Hypothalamus (tissue), 51 donors: Measurements from ENCODE around the gene MYT1.

Source experiments
- DNase-seq, 51 donors: peaks; one replicate each; lab custom pipeline; 2025; lab: John Stamatoyannopoulos, UW

Gene MYT1

DNA sequence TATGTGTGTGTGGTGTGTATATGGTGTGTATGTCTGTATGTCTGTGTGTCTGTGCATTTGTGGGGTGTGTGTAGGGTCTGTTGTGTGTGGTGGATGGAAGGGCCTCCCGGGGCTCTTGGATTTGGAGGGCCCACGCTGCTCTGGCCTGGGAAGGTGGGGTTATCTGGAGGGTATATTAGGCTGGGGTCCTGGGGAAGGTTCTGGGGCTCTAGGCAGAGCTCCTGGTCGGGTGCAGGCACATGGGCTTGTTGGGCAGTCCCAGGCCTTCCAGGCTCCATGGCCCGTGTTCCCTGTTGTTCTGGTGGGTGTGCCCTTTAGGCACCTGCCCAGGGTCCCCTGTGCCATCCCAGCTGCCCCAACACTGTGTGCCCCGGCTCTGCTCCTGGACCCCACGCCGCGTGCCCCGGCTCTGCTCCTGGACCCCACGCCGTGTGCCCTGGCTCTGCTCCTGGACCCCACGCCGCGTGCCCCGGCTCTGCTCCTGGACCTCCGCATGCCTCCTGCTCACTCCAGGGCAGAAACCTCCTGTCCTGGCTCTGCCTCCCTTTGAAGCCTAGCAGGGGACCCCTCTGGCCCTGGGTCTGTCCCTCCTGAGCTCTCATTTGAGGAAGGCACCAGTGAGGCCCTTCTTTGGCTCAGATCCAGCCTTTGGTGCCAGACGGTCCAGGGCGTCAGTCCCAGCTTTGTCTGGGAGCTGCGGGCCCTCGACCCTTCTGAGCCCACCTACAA lies 10.2 kb upstream of the MYT1 start:
- DNase-seq = no peak

DNA sequence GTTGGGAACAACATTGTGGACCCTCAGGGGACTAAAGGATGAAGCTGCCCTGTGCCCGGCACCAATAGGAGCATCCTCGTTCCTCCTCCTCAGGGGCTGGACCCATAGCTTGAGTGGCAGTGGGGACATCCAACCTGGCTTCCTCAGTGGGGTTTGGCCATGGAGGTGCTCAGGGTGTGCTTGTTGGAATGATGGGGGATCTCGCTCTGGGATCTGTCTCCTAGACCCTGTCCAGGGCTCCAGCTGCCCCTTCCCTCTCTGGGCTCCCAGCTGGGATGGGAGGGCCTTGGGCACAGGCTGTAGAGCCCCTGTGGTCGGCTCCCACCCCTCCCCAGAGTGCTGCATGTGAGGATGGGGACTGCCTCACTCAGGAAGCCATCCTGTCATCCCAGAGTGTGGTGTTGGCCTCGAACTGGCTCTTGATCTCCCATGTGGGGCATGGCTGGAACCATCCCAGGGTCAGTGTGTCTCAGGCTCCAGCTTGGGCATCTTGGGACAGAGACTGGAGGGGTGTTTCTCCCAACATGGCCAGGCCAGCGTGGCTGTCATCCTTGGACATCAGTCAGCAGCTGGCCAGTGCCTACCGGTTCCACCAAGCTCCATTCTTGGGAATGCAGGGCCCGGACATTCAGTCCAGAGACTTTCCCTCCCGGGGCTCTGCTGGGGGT lies 9.5 kb upstream of the MYT1 start:
- DNase-seq = no peak

DNA sequence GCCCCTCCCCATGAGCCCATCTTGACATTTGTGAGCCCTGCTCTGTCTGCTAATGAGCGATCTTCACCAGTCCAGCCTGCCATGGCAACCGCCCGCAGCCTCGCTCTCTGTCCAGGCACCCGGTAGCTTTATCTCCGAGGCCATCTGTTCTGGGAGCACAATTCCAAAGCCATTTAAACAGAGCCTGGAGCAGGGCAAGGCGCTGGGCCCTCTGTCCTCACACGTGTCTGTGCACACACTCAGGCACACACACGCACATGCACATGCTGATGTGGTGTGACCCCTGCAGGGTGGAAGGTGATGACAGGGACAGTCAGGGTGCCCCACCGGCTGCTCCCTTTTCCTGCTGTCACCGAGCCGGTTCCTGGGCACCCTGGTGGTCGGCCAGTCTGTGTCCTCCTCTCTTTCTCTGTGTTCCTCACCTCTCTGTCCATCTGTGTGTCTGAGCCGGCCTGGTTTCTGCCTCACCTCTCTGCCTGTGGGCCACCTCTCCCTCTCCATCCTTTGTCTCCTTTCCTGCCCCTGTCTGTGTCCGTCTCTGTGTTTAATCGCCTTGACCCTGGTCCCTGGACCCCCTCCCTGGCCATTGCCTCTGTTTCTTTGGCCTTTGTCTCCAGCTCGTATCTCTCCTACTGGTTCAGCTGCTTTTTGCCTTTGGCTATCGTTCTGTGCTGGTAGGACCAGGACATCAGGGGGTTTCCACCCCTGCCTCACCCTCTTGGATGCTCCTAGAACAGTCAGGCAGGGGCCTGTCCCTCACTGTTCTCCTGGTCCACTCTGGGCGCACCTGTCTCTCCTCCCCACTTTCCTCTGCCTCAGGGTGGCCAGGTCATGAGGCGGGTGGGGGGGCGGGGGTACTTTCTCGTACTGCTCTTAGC lies 8.8 kb upstream of the MYT1 start:
- no peak for DNase-seq

DNA sequence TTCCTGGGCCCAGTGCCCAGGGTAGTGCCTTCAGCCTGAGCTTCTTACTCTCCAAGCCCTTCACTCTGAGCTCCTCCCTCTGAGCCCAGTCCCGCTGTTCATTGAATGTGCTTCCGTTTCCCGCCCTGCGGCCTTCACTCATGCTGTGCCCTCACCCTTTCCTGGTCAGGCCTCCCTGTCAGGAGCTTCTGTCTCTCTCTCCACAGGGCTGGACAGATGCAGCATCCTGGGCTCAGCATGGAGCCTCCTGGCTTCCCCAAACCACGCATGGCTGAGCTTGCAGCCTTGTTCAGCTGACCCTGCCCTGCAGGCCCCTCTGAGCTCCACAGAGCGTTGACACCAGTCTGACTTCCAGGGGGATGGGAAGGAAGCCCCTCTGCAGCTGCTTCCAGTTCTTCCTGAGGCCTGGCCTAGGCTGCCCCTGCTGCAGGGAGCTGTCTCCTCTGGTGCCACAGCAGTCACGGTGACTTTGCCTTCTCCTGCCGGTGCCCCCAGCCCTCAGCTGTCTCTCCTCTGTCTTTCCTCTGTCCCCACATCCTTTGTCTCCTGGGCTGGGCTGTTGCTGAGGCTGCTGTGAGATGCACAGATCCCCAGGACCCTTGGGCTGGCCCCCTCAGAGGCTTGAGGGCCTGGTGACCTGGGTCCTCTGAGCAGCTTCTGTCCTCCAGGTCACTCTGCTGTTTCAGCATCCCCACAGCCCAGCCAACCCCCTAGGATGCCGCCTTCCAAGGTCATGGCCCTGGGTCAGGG lies 7.9 kb upstream of the MYT1 start:
- DNase-seq = no peak

DNA sequence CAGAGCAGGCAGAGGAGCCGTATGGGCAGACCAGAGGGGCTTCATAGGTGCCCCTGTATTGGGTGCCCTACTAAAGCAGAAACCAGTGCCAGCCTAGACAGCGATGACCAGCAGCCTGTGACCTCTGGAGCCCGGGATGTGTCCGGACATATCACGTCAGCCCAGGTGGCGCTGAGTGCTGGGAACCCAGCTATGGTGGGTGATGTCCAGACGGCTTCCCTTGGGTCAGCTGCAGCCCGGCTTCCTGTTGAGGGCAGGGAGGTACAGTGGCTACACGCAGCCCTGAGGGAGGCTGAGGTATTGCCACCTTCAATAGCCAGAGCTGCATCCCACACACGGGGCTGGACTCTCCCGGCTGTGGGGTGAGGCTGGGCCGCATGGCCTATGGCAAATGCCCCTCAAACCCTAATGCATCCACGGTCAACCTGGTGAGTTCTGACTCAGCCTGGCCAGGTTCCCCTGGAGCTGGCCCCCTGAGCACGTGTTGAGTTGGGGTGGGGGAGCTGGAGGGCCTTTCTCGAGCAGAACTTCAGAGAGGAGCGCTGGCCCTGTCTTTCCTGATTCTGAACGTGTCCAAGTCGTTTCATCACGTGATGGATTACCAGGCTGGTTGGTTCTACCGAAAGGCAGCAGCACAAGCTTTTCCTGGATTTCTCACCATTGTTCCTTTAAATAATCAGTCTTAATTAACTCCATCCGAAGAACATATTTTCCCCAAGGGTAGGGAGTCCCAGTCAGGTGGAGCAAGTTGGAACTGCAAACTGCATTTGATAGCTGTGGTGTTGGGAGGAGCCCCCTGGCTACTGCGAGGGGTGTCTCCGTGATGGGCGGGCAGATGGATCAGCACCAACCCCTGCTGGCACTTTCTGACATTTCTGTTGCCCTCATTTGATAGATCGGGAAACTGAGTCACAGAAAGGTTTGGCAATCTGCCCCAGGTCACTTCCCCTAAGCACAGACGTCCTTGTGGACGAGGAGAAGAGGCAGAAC lies 7.1 kb upstream of the MYT1 start:
- DNase-seq = no peak

DNA sequence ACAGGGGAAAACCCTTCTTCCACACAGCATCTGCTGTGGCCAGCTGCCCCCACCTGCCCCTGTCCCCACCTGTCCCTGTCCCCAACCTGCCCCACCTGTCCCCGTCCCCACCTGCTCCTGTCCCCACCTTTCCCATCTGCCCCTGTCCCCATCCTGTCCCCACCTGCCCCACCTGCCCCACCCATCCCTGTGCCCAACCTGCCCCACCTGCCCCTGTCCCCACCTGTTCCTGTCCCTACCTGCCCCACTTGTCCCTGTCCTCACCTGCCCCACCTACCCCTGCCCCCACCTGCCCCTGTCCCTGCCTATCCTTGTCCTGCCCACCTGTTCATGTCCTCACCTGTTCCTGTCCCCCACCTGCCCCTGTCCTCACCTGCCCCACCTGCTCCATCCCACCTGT lies 6.4 kb upstream of the MYT1 start:
- no peak for DNase-seq

DNA sequence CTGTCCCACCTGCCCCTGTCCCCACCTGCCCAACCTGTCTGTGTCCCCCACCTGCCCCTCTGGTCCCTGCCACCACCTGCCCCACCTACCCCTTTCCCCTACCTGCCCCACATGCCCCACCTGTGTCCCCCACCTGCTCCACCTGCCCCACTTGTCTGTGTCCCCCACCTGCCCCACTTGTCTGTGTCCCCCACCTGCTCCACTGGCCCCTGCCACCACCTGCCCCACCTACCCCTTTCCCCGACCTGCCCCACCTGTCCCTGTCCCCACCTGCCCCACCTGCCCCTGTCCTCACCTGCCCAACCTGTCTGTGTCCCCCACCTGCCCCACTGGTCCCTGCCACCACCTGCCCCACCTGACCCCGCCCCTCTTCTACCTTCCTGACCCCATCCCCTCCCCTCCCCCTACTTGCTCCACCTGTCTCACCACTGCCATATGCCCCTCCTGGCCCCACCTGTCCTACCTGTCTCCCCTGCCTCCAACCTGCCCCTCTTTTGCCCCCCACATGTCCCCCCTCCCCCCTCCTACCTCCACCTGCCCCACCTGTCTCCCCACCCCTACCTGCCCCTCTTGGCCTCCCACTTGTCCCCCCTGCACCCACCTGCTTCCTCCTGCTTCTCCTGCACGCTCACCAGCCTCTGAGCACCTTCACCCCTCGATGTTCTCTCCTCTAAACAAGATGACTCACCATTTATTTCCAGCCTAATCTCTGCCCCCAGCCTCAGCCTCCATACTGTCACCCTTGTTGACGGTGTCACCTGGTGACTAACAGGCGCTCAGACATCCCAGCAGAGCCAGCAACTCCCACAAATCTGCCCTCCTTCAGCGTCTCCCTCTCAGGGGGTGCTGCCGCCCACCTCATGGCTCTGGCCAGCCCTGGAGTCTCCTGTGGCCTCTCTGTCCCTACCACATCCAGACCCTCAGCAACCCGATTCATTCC lies 5.6 kb upstream of the MYT1 start:
- DNase-seq = no peak

DNA sequence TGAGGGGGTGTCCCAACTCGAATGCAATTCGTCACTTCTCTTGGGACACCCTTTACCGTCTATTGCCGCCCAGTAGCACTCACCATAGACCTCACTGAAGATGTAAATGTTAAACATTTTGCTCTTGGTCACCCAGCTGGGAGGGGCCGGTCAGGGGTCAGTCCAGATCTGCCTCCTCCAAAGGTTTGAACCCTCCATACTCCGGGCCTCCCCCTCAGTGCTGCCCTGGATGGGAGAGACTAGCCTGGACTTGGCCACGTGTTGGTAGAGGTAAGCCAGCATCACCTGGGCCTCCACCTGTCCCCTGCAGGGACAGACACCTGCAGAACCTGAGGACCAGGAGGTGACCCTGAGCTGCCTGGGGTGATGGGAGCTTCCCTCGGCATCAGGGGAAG lies 5.0 kb upstream of the MYT1 start:
- no peak for DNase-seq

DNA sequence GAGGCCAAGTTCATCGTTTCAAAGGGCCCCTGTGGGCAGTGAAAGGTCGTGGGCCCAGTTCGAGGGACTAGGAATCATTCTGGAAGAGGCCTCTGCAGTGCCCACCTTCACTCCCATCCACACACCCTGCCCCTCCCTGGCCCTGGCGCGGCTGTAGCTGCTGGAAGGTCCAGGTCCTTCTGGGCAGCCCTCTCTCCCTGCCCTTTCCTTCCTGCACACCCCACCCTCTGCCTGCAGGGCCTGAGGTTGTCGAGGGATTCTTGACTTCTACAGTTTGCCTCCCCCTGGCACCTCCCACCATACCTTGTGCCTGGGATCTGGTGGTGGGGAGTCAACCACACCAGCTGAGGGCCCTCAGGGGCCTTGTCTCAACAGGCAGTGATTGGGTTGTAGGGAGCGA lies 4.5 kb upstream of the MYT1 start:
- DNase-seq = no peak

DNA sequence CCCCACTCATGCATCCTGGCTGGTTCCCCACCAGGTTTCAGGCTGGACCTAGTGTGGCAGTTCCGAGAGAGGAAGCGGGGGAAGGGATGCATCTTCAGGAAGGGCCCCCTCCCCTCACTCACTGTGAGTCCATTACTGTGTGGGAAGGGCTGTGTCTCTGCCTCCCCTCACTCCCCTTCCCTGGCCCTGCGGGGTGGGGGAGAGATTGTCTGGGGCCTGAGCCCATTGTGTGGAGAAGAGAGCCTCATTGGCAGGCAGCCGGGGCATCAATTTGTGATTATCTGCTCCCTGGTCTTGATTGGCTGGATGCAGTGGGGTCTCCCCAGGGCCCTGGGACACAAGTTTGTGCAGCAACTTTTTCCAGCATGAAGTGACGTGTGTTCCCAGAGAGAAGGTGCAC lies 4.1 kb upstream of the MYT1 start:
- no peak for DNase-seq

DNA sequence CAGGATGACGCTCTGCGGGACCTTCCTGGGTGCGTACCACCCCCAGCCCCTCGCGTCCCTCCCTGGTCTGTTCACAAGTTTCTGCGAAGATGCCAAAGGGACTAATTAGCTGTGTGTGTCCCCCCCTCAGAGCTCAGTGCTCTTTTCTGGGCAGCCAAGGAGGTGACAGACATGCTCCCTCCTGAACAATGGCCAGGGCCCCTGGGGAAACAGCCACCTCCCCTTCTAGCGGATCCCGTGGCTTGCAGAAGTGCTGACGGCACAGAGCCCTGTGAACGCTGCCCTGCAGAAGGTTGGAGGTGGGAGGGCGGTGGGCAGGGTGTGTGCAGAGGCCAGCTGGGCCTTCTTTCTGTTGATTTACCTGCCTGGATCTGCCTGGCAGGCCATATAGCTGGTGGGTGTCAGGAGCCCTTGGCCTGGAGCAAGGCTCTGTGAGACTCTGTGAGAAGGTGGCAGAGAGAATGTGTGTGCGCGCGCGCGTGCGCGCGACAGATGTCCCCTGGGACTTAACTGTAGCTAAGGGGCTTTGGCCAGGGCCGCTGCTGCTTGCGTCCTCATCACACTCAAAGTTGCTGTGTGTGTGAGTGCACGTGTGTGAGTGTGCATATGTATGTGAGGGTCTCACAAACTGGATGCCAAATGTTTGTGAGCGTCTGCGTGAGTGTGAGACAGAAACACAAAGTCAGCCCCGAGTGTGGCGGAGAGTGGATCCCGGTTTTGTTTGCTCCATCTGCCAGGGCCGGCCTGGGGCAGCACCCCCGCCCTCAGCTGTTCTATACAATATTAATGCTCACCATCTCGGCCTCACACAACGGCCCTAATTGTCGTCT lies 3.5 kb upstream of the MYT1 start:
- no peak for DNase-seq

DNA sequence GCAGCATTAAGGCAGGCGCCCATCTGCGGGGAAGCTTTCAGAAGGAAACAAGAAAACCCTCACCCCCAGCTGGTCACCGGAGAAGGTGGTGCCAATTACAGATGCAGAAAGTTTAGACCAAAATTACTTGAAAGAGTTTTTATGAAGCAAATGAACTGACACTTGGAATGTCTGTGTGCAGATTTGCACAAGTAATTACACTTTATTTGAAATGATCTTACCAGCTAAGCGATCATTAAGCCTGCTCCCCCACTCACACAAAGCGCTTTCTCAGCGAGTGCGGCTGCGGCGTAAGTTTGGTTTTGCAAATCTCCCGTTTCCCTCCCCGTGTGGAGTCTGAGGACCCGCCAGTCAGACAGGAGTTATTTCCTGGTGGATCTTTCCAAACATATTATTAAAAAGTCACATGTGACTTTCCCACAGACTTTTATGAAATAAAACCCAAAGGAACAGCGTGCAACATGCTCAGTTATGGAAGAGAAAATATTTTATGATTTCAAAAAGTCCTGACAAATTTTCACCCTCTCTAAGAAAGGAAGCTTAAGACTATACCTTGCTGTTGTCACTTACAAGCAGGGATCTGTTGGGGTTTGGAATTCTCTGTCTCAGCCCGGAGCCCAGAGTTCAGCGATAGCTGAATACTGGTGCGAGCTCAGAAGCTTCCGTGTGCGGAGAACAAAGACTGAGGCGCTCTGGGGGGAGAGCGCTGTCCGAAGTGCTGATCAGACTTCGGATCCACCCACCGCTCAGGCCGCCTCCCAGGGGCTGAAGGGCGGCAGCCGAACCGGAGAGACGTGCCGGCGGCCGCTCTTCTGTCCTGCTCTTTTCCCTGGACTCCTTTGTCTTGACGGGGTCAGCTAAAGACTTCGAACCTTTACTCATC lies 2.7 kb upstream of the MYT1 start:
- DNase-seq = peak in 15 of 51 donors; percentile 7 to 36 (median 18)

DNA sequence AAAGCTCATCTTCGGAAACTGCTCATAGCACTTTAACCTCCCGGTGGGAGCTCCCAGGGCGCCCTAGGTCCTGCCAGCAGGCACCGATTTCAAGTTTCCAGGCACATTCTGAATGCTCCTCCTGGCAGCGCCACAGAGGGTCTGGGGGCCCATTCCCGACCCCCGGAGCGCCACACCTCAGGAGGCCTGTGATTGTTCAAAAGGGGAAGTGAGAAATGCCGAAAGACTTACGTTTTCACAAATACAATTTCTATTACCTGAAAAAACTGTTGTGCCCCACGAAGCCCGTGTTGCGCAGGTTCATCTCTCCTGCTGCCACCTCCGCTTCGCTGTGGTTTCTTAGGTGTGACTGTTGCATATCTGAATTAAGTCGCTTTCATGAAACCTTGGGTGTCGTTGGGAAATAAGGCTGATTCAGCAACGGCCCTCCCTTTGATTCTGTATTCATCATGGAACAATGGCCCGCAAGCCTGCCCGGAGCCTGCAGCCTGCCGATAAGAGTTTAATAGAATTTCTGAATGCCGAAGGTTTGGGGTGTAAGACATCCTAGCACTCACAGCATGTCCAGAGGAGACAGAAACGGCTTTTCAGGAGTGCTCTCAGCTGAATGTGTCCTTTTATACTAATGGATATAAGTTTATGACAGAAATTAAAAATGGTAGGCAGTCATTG lies 1.9 kb upstream of the MYT1 start:
- DNase-seq = no peak

DNA sequence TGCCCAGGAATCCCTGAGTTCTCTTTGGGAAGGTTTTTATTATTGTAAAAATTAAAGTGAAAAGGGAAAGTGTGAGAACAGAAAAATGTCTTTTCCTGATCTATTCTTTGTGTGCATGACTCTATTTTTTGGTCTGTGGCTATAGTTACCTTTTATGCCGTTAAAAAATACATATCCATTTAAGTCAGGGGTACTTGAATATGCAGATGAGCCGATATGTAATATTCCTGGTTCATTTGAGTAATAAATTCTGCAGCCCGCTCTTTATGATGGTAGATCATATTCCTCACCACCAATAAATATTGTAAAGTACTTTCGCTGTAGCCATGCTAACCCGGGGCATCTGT lies 503 bp upstream of the MYT1 start:
- no peak for DNase-seq

DNA sequence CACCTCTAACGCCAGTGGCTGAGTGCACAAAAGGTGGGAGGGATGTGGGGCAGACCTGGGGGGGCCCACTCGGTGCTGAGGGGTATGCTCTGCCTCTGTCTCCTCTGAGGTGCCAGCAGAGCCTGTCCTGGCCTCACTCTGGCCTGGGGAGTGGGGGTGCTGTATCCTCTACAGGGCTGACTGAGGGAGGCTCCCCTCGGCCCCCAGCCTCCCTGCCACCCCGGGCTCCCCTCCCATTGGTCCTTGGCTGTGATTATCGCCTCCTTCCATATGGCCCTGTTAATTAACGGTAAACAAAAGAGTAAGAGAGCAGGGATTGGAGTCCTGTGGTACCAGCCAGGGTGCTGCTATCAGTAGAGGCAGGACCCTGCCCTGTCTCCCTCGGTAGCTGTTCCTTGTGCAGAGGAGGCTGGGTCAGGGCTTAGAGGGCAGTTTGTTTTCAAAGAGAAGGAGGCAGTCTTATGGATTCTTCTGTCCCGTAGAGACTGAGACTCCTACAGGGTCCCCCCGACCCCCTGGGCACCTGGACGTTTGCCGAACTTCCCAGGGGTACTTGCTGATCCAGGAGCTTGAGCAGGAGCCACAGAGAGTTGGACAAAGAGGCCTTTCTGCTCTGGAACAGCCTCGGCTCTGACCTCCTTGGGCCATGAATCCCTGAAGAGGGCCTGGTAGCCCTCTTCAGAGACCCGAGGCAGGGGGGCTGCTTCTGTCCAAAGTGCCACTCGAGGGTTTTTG lies 1.8 kb downstream of the MYT1 start:
- DNase-seq = no peak
